GM19324 (cell line): ENCODE data around the gene OR14A16.

Experiments
- ATAC-seq: cut with Tn5 transposase; IDR thresholded peaks from one replicate; pipeline ENCODE4 v1.9.1; 2021; ENCODE audit warnings: mild to moderate bottlenecking, moderate library complexity; ENCODE audit not compliant: unreplicated experiment, low FRiP score

OR14A16 gene

DNA sequence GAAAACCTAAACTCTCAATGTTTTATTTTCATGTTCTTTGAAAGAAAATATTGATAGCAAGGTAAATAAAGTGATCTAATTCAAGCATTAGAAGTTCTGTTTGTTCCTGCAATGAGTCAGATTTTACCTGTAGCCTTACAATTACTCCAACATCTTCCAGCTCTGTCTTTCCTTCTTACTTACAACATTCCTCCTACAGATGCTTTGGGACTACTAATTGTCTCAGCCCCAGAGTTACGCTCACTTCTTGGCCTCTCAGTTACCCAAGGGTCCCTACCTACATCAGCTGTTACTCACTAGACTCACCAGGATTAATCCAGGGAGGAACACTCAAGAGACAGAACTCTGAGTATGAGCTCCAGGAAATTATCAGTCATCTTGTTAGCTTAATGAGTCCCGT lies 26.4 kb downstream of the OR14A16 start:
- ATAC-seq: no peak

DNA sequence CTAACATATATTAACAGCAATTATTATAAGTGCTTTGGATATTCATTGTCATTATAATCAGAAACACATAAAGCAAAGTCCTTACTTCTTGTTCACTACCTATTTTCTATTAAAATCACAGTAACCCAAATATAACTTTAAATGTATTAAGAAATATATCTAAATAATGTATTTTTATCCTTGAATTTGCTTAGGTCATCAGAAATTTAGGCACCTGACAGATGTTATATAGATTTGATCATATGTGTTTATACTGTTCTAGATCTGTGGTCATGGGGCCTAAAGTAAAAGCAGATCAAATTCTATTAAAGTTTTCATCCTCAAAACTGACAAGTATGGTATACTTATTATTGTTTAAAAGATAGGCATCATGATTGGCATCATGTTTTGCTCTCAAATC lies 54.3 kb downstream of the OR14A16 start:
- no peak for ATAC-seq
